ENCODE data around the gene CSGALNACT2.
A peak's percentile ranks its signal among the peaks of the same experiment; 100 is the strongest.

DNA sequence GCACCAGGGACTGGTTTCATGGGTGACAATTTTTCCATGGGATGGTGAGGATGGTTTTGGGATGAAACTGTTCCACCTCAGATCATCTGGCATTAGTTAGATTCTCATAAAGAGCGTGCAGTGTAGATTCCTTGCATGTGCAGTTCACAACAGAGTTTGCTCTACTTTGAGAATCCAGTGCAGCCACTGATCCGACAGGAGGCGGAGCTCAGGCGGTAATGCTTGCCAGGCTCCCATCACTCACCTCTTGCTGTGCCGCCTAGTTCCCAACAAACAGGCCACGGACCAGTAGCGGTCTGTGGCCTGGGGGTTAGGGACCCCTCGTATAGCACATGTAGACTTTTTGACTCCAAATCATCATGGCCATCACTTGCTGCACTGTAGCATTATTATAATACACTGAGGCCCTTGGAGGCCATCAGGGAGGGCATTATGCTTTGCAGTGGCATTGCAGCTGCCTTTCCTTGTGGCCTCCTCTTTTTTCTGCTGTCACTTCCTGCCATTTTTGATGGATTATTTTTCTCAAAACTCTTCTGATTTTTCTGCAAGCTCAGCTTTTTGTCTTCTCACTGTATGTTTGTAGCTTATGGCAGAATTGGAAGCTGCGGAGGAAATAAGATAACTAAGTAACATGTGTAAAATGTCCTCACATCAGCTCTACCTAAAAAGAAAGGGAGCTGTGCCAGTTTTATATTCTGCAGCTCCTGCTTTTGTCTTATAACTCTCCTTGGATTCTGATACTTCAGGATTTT lies 18.5 kb downstream of the CSGALNACT2 start:
- TF ChIP-seq YY1 (IDR thresholded peaks at IDR 0.05; ENCODE audit: low read depth) (no peak), CREB1 (IDR thresholded peaks at IDR 0.05; ENCODE audit: low read depth) (no peak), CEBPB (IDR thresholded peaks at IDR 0.05) (no peak), RAD21 (IDR thresholded peaks at IDR 0.05; ENCODE audit: low read depth) (no peak), ZBTB7A (IDR thresholded peaks at IDR 0.05; ENCODE audit: low read depth) (peak; percentile 51; the same call in 1 of the 2 replicates), EP300 (IDR thresholded peaks at IDR 0.05; ENCODE audit: borderline replicate concordance) (no peak)
